Upper lobe of left lung (tissue), 6 donors: ENCODE measurements around the gene ZFYVE1. TPM values are rescaled to one million over a fixed set of nuclear protein-coding genes. Genes with fewer than 3 reads are reported as not detected.

Experiments
- ATAC-seq, 2 donors: fragments of 200-7000 bp; cut with Tn5 transposase; one replicate each; pipeline ENCODE4 v1.9.1; 2022; ENCODE audit warnings: mild to moderate bottlenecking in 2 of 2, moderate library complexity in 2 of 2; ENCODE audit not compliant: low FRiP score in 2 of 2
- DNase-seq, 2 donors: peaks; one replicate each; pipeline ENCODE4 v3.0.0-alpha.2; 2019 to 2020
- H3K27ac ChIP-seq, 4 donors: fragments of 200-600 bp; sonication (generic); one replicate each; pipeline ENCODE4 v1.5.1; 2016 to 2019
- H3K27me3 ChIP-seq, 4 donors: fragments of 200-600 bp; sonication (generic); one replicate each; pipeline ENCODE4 v1.5.1; 2017 to 2019
- H3K36me3 ChIP-seq, 4 donors: fragments of 200-600 bp; sonication (generic); one replicate each; pipeline ENCODE4 v1.5.1; 2016 to 2019
- H3K4me1 ChIP-seq, 4 donors: fragments of 200-600 bp; sonication (generic); one replicate each; pipeline ENCODE4 v1.5.1; 2018 to 2019
- H3K4me3 ChIP-seq, 4 donors: fragments of 200-600 bp; sonication (generic); one replicate each; pipeline ENCODE4 v1.5.1; 2017 to 2019; ENCODE audit warnings: mild to moderate bottlenecking in 2 of 4, moderate library complexity in 1 of 4
- H3K9me3 ChIP-seq, 4 donors: fragments of 200-600 bp; sonication (generic); one replicate each; pipeline ENCODE4 v1.5.1; 2018 to 2019
- CTCF ChIP-seq, 6 experiments: fragments of 450-650 bp in 4 of 6; fragments of 200-600 bp in 2 of 6; sonication (generic) in 2 of 6; IDR thresholded peaks; one replicate each; pipeline ENCODE4 v1.5.1; 2016 to 2019; ENCODE audit warnings: antibody characterized with exemption in 6 of 6
- EP300 ChIP-seq, 4 donors: sonication (generic); formaldehyde crosslinking; IDR thresholded peaks; one replicate each; pipeline ENCODE4 v1.5.1; 2017; ENCODE audit warnings: antibody characterized with exemption in 4 of 4, control low read depth in 2 of 4
- POLR2A ChIP-seq, 4 donors: fragments of 450-650 bp; IDR thresholded peaks; one replicate each; pipeline ENCODE4 v1.5.1; 2016 to 2017; ENCODE audit warnings: antibody characterized with exemption in 4 of 4, mild to moderate bottlenecking in 2 of 4
- POLR2AphosphoS5 ChIP-seq, 2 donors: sonication (generic); formaldehyde crosslinking; IDR thresholded peaks; one replicate each; pipeline ENCODE4 v1.5.1; 2017; ENCODE audit warnings: antibody characterized with exemption in 2 of 2
- WGBS, 2 donors: methylation state at CpG; one replicate each; pipeline ENCODE4 v1.1.5; 2017 to 2018; 5-methylcytosine and 5-hydroxymethylcytosine counted together
- total RNA-seq, 6 donors: library from RNA; depleted of rRNA in 4 of 6; stranded (reverse); fragments of >200 nt in 4 of 6; gene quantifications; one replicate each; pipeline versions ENCODE4 v1.1.0 to v1.2.1, GENCODE V29; 2016 to 2021
- donor health status: DM: no; HTN: no; CAD: no; lungs with moderate emphysema.
- donor health status: DM: no; HTN: yes; CAD: no; lungs with severe emphysema.

Gene ZFYVE1
- total RNA-seq, 6 donors from 2014 or later, result 13.4 to 24.1 (median 22.0) TPM

GRCh38 chr14:72942934-72943333 lies 84.0 kb downstream of the ZFYVE1 start:
- ATAC-seq, result no peak
- no peak for DNase-seq
- H3K27me3 ChIP-seq, result no peaks in the 10 kb centered on the region
- H3K36me3 ChIP-seq, result peaks cover 5 to 61% (median 37%) of the 10 kb centered on the region in 4 donors
- TF ChIP-seq POLR2AphosphoS5 (IDR thresholded peaks at IDR 0.05), result no peak
- TF ChIP-seq CTCF (IDR thresholded peaks at IDR 0.05), result no peak
- TF ChIP-seq EP300 (IDR thresholded peaks at IDR 0.05), result no peak
- no peak for TF ChIP-seq POLR2A (IDR thresholded peaks at IDR 0.05)
- H3K9me3 ChIP-seq, result no peaks in the 10 kb centered on the region
- no peak overlapping the region for H3K27ac ChIP-seq
- H3K4me3 ChIP-seq, result no peak overlapping the region
- H3K4me1 ChIP-seq, result no peaks in the 10 kb centered on the region
- 90 to 93% methylated on average over 13 to 14 of the region's 14 CpGs for WGBS, 2 donors

GRCh38 chr14:72941286-72941985 lies 85.5 kb downstream of the ZFYVE1 start:
- no peaks in the 10 kb centered on the region for H3K9me3 ChIP-seq
- no peak for DNase-seq
- H3K4me3 ChIP-seq, result no peak overlapping the region
- no peak overlapping the region for H3K27ac ChIP-seq
- H3K36me3 ChIP-seq, result peaks cover 5 to 57% (median 33%) of the 10 kb centered on the region in 4 donors
- TF ChIP-seq POLR2AphosphoS5 (IDR thresholded peaks at IDR 0.05) (no peak), POLR2A (IDR thresholded peaks at IDR 0.05) (no peak), EP300 (IDR thresholded peaks at IDR 0.05) (no peak), CTCF (IDR thresholded peaks at IDR 0.05) (no peak)
- H3K4me1 ChIP-seq, result no peaks in the 10 kb centered on the region
- ATAC-seq, result no peak
- no peaks in the 10 kb centered on the region for H3K27me3 ChIP-seq
- WGBS, 2 donors, result 86 to 88% methylated on average over 12 of the region's 12 CpGs

- no peak for ATAC-seq
- no peak overlapping the region for H3K4me3 ChIP-seq
- H3K4me1 ChIP-seq, result no peaks in the 10 kb centered on the region
- no peaks in the 10 kb centered on the region for H3K9me3 ChIP-seq
- H3K36me3 ChIP-seq, result peaks cover 5 to 57% (median 33%) of the 10 kb centered on the region in 4 donors
- H3K27me3 ChIP-seq, result no peaks in the 10 kb centered on the region
- no peak overlapping the region for H3K27ac ChIP-seq
- WGBS, 2 donors, result 73 to 84% methylated on average over 5 to 13 of the region's 13 CpGs
- DNase-seq, result no peak
- no peak for TF ChIP-seq EP300 (IDR thresholded peaks at IDR 0.05)
- TF ChIP-seq POLR2A (IDR thresholded peaks at IDR 0.05), result no peak
- TF ChIP-seq CTCF (IDR thresholded peaks at IDR 0.05), result no peak
- TF ChIP-seq POLR2AphosphoS5 (IDR thresholded peaks at IDR 0.05), result no peak
Observed at GRCh38 chr14:72939630-72940029, 87.3 kb downstream of the ZFYVE1 start.

GRCh38 chr14:72932893-72933292 lies 94.0 kb downstream of the ZFYVE1 start:
- Histone ChIP-seq H3K27ac (no peak overlapping the region), H3K36me3 (peaks cover 0 to 1% (median under 1%) of the 10 kb centered on the region in 4 donors), H3K4me1 (peaks cover 0 to under 1% (median under 1%) of the 10 kb centered on the region in 4 donors), H3K27me3 (no peaks in the 10 kb centered on the region), H3K4me3 (no peak overlapping the region), H3K9me3 (no peaks in the 10 kb centered on the region)
- DNase-seq, result no peak
- ATAC-seq, result no peak
- TF ChIP-seq POLR2A (IDR thresholded peaks at IDR 0.05), result no peak
- no peak for TF ChIP-seq EP300 (IDR thresholded peaks at IDR 0.05)
- TF ChIP-seq POLR2AphosphoS5 (IDR thresholded peaks at IDR 0.05), result no peak
- TF ChIP-seq CTCF (IDR thresholded peaks at IDR 0.05), result no peak
- 89 to 100% methylated on average over 7 of the region's 7 CpGs for WGBS, 2 donors
